Measurements from ENCODE around the gene EPHA6. TPM values are rescaled to one million over a fixed set of nuclear protein-coding genes. Genes with fewer than 3 reads are reported as not detected.
"Not testable (repeated sequence)": the region's sequence is repeated elsewhere in the genome, so short reads cannot be mapped to it uniquely, and the experiment has no call there.

EPHA6 gene
- total RNA-seq, 1 donor from 2014 or later = not detected

GRCh38 chr3:97009427-97010019 is 195.1 kb downstream of the EPHA6 start:
- Histone ChIP-seq H3K4me1 (no peaks in the 10 kb centered on the region), H3K27ac (no peak overlapping the region), H3K9me3 (no peaks in the 10 kb centered on the region), H3K36me3 (no peaks in the 10 kb centered on the region), H3K4me3 (no peak overlapping the region), H3K27me3 (no peaks in the 10 kb centered on the region)
- intact Hi-C loops (cut with DNase I) = no loop called here
- TF ChIP-seq CTCF (IDR thresholded peaks at IDR 0.05) = no peak
- DNase-seq (no peak), ATAC-seq (no peak)

- ATAC-seq (no peak), DNase-seq (no peak)
- H3K4me1 ChIP-seq = no peaks in the 10 kb centered on the region
- TF ChIP-seq CTCF (IDR thresholded peaks at IDR 0.05) = no peak
- intact Hi-C loops (cut with DNase I) = no loop called here
- no peak overlapping the region for H3K27ac ChIP-seq
- H3K36me3 ChIP-seq = no peaks in the 10 kb centered on the region
- no peaks in the 10 kb centered on the region for H3K9me3 ChIP-seq
- no peaks in the 10 kb centered on the region for H3K27me3 ChIP-seq
- H3K4me3 ChIP-seq = no peak overlapping the region
Observed at GRCh38 chr3:97010881-97011657, 196.7 kb downstream of the EPHA6 start.

- TF ChIP-seq CTCF (IDR thresholded peaks at IDR 0.05) = no peak
- no peak overlapping the region for H3K27ac ChIP-seq
- ATAC-seq (no peak), DNase-seq (no peak)
- H3K4me1 ChIP-seq = no peaks in the 10 kb centered on the region
- H3K36me3 ChIP-seq = no peaks in the 10 kb centered on the region
- no peak overlapping the region for H3K4me3 ChIP-seq
- no peaks in the 10 kb centered on the region for H3K9me3 ChIP-seq
- no peaks in the 10 kb centered on the region for H3K27me3 ChIP-seq
- intact Hi-C loops (cut with DNase I) = no loop called here
Observed at GRCh38 chr3:97021778-97022177, 207.4 kb downstream of the EPHA6 start.

GRCh38 chr3:97025612-97026011 is 211.2 kb downstream of the EPHA6 start:
- H3K27me3 ChIP-seq; DNase-seq; ATAC-seq; H3K4me1 ChIP-seq; H3K4me3 ChIP-seq; H3K9me3 ChIP-seq; H3K36me3 ChIP-seq; intact Hi-C loops (cut with DNase I); H3K27ac ChIP-seq: not testable (repeated sequence)

- H3K4me1 ChIP-seq = no peaks in the 10 kb centered on the region
- intact Hi-C loops (cut with DNase I) = no loop called here
- H3K4me3 ChIP-seq = no peak overlapping the region
- H3K27ac ChIP-seq = no peak overlapping the region
- no peaks in the 10 kb centered on the region for H3K36me3 ChIP-seq
- no peak for DNase-seq
- no peaks in the 10 kb centered on the region for H3K27me3 ChIP-seq
- no peak for TF ChIP-seq CTCF (IDR thresholded peaks at IDR 0.05)
- H3K9me3 ChIP-seq = no peaks in the 10 kb centered on the region
- no peak for ATAC-seq
Observed at GRCh38 chr3:97029972-97030371, 215.6 kb downstream of the EPHA6 start.

GRCh38 chr3:97037294-97037943 is 223.0 kb downstream of the EPHA6 start:
- Histone ChIP-seq H3K27ac (no peak overlapping the region), H3K4me3 (no peak overlapping the region), H3K36me3 (no peaks in the 10 kb centered on the region), H3K27me3 (no peaks in the 10 kb centered on the region), H3K9me3 (no peaks in the 10 kb centered on the region), H3K4me1 (no peaks in the 10 kb centered on the region)
- no peak for TF ChIP-seq CTCF (IDR thresholded peaks at IDR 0.05)
- DNase-seq = no peak
- no peak for ATAC-seq
- intact Hi-C loops (cut with DNase I) = no loop called here
